Ascending aorta (tissue), 2 donors: ENCODE measurements around the gene P4HB. TPM values are rescaled to one million over a fixed set of nuclear protein-coding genes. Genes with fewer than 3 reads are reported as not detected.

ENCODE experiments used
- DNase-seq, 2 donors: peaks; one replicate each; pipeline ENCODE4 v3.0.0-alpha.2; 2019; ENCODE audit warnings: low spot score in 2 of 2
- H3K27ac ChIP-seq, 2 donors: fragments of 200-600 bp; sonication (generic); one replicate each; pipeline ENCODE4 v1.5.1; 2016 to 2017; ENCODE audit warnings: mild to moderate bottlenecking in 1 of 2
- H3K27me3 ChIP-seq: fragments of 200-600 bp; sonication (generic); one replicate; pipeline ENCODE4 v1.5.1; 2017
- H3K36me3 ChIP-seq, 2 donors: fragments of 200-600 bp; sonication (generic); one replicate each; pipeline ENCODE4 v1.5.1; 2016
- H3K4me1 ChIP-seq, 2 donors: fragments of 200-600 bp; sonication (generic); one replicate each; pipeline ENCODE4 v1.5.1; 2016 to 2017; ENCODE audit warnings: mild to moderate bottlenecking in 1 of 2
- H3K4me3 ChIP-seq, 2 donors: fragments of 200-600 bp; sonication (generic); one replicate each; pipeline ENCODE4 v1.5.1; 2016 to 2017; ENCODE audit warnings: mild to moderate bottlenecking in 1 of 2
- H3K9me3 ChIP-seq, 2 donors: fragments of 200-600 bp; sonication (generic); one replicate each; pipeline ENCODE4 v1.5.1; 2016
- intact Hi-C: fragments of 100-400 bp; cut with DNase I; formaldehyde crosslinking; loops from one replicate; pipeline ENCODE4 v1.15.1; 2023
- total RNA-seq: library from RNA; depleted of rRNA; stranded (reverse); fragments of >200 nt; gene quantifications from one replicate; pipeline ENCODE4 v1.1.0, GENCODE V29; 2016
- TF ChIP-seq, protein P1 (sequence below), 3 experiments: fragments of 200-600 bp in 2 of 3; fragments of 450-650 bp in 1 of 3; sonication (generic) in 2 of 3; IDR thresholded peaks; one replicate each; pipeline ENCODE4 v1.5.1; 2016 to 2019; ENCODE audit warnings: antibody characterized with exemption in 3 of 3, mild to moderate bottlenecking in 1 of 3, moderate library complexity in 1 of 3

P4HB gene
- total RNA-seq, 1 donor from 2014 or later: 670 TPM

DNA sequence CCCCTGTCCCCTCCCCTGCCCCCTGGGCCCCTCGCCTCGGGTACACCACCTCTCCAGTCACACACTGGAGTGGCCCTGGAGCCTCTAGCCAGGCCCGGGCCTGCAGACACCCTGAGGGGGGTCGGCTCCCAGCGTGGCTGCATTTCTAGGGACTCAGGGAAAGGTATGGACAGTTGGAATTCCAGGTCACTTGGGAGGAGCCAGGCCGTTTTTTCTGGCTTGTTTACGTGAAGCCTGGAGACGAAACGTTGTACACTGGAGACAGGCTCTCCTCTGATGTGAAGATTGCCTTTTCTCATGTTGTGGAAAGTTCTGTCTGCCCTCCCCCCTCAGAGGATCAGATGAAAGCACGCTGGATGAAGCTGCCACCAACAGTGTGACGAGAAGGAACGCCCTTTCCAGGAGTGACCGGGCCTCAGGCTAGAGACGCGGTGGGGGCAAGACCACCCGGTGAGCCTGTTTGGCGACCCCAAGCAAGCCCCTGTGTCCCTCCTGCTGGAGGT, 21.5 kb downstream of the P4HB start:
- Histone ChIP-seq H3K4me1 (peaks cover 3 to 4% of the 10 kb centered on the region in 2 donors), H3K9me3 (no peaks in the 10 kb centered on the region), H3K36me3 (peaks cover 13 to 16% of the 10 kb centered on the region in 2 donors), H3K27ac (no peak overlapping the region), H3K27me3 (no peaks in the 10 kb centered on the region), H3K4me3 (no peak overlapping the region)
- no peak for DNase-seq
- intact Hi-C loops: no loop called here
- TF ChIP-seq, protein P1, sequence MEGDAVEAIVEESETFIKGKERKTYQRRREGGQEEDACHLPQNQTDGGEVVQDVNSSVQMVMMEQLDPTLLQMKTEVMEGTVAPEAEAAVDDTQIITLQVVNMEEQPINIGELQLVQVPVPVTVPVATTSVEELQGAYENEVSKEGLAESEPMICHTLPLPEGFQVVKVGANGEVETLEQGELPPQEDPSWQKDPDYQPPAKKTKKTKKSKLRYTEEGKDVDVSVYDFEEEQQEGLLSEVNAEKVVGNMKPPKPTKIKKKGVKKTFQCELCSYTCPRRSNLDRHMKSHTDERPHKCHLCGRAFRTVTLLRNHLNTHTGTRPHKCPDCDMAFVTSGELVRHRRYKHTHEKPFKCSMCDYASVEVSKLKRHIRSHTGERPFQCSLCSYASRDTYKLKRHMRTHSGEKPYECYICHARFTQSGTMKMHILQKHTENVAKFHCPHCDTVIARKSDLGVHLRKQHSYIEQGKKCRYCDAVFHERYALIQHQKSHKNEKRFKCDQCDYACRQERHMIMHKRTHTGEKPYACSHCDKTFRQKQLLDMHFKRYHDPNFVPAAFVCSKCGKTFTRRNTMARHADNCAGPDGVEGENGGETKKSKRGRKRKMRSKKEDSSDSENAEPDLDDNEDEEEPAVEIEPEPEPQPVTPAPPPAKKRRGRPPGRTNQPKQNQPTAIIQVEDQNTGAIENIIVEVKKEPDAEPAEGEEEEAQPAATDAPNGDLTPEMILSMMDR (IDR thresholded peaks at IDR 0.05): no peak

DNA sequence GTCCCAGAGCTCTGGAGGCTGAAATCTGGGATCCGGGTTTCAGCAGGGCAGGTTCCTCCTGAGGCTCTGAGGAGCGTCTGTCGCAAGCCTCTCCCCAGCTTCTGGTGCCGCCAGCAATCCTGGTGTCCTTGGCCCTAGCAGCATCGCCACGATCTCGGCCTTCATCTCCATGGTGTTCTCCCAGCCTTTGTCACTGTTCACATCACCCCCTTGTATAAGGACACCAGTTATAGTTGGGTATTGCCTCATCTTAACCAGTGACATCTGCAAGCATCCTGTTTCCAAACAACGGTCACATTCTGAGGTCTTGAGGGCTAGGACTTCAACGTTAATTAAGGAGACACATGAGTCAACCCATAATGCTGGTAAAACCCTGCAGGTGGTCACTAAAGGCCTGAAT, 22.7 kb downstream of the P4HB start:
- no peak overlapping the region for H3K27ac ChIP-seq
- no peak for DNase-seq
- TF ChIP-seq, protein P1 (IDR thresholded peaks at IDR 0.05): no peak
- peaks cover 7 to 9% of the 10 kb centered on the region in 2 donors for H3K4me1 ChIP-seq
- no peaks in the 10 kb centered on the region for H3K9me3 ChIP-seq
- H3K36me3 ChIP-seq: peaks cover 1 to 4% of the 10 kb centered on the region in 2 donors
- no peaks in the 10 kb centered on the region for H3K27me3 ChIP-seq
- intact Hi-C loops: no loop called here
- H3K4me3 ChIP-seq: no peak overlapping the region

DNA sequence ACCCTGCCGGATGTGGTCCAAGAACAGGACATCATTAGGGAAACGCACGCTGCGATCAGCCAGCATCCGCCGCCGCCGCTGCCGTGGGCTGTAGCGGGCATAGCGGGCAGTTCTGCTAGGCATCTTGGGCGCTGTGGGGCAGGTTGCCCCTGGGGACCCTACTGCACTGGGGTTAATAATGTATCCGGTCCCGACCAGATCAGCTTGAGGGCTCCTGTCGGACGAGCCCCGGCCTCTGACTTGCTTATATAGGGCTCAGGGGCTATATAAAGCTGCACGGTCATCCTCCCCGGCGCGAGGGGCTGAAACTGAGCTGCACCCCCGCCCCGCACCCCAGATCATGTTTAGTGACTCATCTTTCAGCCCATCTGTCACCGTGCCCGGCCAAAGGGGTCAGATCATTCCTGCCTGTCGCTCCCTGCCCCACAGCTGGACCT, 25.5 kb downstream of the P4HB start, which contains the start of gene PPP1R27:
PPP1R27 (minus strand) TSS at position 220 of the 437 bp plus-strand sequence; CDS start at position 123, 97 bp downstream.
- peak within 1 kb of the TSS in 1 of 2 donors; percentile 91 for H3K27ac ChIP-seq
- peaks cover 16 to 22% of the 10 kb centered on the region in 2 donors for H3K4me1 ChIP-seq
- no peaks in the 10 kb centered on the region for H3K9me3 ChIP-seq
- TF ChIP-seq, protein P1 (IDR thresholded peaks at IDR 0.05): no peak
- intact Hi-C loops: loop anchor here (5.0 kb wide), 1 partner anchor 37 kb away; the partner anchor contains the start of gene ARHGDIA
- H3K27me3 ChIP-seq: no peaks in the 10 kb centered on the region
- DNase-seq: no peak
- H3K36me3 ChIP-seq: no peaks in the 10 kb centered on the region
- peak within 1 kb of the TSS; percentile 77 to 92 for H3K4me3 ChIP-seq

- peak overlapping the region; percentile 79 to 91 for H3K27ac ChIP-seq
- H3K36me3 ChIP-seq: no peaks in the 10 kb centered on the region
- no peak for DNase-seq
- H3K4me3 ChIP-seq: peak overlapping the region; percentile 77 to 92
- intact Hi-C loops: loop anchor here (5.0 kb wide), 1 partner anchor 38 kb away; the partner anchor contains the start of gene ARHGDIA
- H3K9me3 ChIP-seq: no peaks in the 10 kb centered on the region
- no peaks in the 10 kb centered on the region for H3K27me3 ChIP-seq
- H3K4me1 ChIP-seq: peaks cover 16 to 22% of the 10 kb centered on the region in 2 donors
- TF ChIP-seq, protein P1 (IDR thresholded peaks at IDR 0.05): no peak
These were observed 26.2 kb downstream of the P4HB start for GRCh38 chr17:81833921-81834830.

- no peaks in the 10 kb centered on the region for H3K9me3 ChIP-seq
- intact Hi-C loops: loop anchor here (5.0 kb wide), 1 partner anchor 39 kb away; the partner anchor contains the start of gene ARHGDIA
- DNase-seq: peak; percentile 77 to 97
- H3K4me3 ChIP-seq: peak within 1 kb of the TSS; percentile 92 to 94
- H3K27ac ChIP-seq: peak within 1 kb of the TSS; percentile 91 to 94
- no peaks in the 10 kb centered on the region for H3K36me3 ChIP-seq
- no peaks in the 10 kb centered on the region for H3K27me3 ChIP-seq
- H3K4me1 ChIP-seq: peaks cover 16 to 22% of the 10 kb centered on the region in 2 donors
- TF ChIP-seq, protein P1 (IDR thresholded peaks at IDR 0.05): no peak
These were observed 27.0 kb downstream of the P4HB start, which contains the start of gene MCRIP1 for GRCh38 chr17:81833160-81833920. Gene MCRIP1 (minus strand): TSS chr17:81833291. CDS start chr17:81824506, 8,785 bp downstream.
